ENCODE measurements around the gene ISLR.

The ISLR gene

GRCh38 chr15:74172701-74173379 is 670 bp upstream of the ISLR start:
- in situ Hi-C loops (cut with MboI; ENCODE audit: low pct_unique_long_range_greater_than_20kb, low sequenced_read_pairs, unreplicated experiment) = no loop called here
- no peak for DNase-seq (ENCODE audit: low spot score)
- TF ChIP-seq CTCF (IDR thresholded peaks at IDR 0.05; ENCODE audit: extremely low read depth, insufficient read depth, missing control alignments) = no peak

- no peak for TF ChIP-seq CTCF (IDR thresholded peaks at IDR 0.05; ENCODE audit: extremely low read depth, insufficient read depth, missing control alignments)
- in situ Hi-C loops (cut with MboI; ENCODE audit: low pct_unique_long_range_greater_than_20kb, low sequenced_read_pairs, unreplicated experiment) = no loop called here
- no peak for DNase-seq (ENCODE audit: low spot score)
These were observed 878 bp downstream of the ISLR start for GRCh38 chr15:74174219-74174957.

GRCh38 chr15:74174958-74175253 is 1.4 kb downstream of the ISLR start:
- in situ Hi-C loops (cut with MboI; ENCODE audit: low pct_unique_long_range_greater_than_20kb, low sequenced_read_pairs, unreplicated experiment) = no loop called here
- DNase-seq (ENCODE audit: low spot score) = no peak
- no peak for TF ChIP-seq CTCF (IDR thresholded peaks at IDR 0.05; ENCODE audit: extremely low read depth, insufficient read depth, missing control alignments)

GRCh38 chr15:74175271-74176191 is 2.0 kb downstream of the ISLR start:
- DNase-seq (ENCODE audit: low spot score) = no peak
- in situ Hi-C loops (cut with MboI; ENCODE audit: low pct_unique_long_range_greater_than_20kb, low sequenced_read_pairs, unreplicated experiment) = no loop called here
- TF ChIP-seq CTCF (IDR thresholded peaks at IDR 0.05; ENCODE audit: extremely low read depth, insufficient read depth, missing control alignments) = no peak

- no peak for DNase-seq (ENCODE audit: low spot score)
- in situ Hi-C loops (cut with MboI; ENCODE audit: low pct_unique_long_range_greater_than_20kb, low sequenced_read_pairs, unreplicated experiment) = no loop called here
- TF ChIP-seq CTCF (IDR thresholded peaks at IDR 0.05; ENCODE audit: extremely low read depth, insufficient read depth, missing control alignments) = no peak
These were observed 3.0 kb downstream of the ISLR start for GRCh38 chr15:74176262-74177214.
